ENCODE results near the gene RABGAP1. TPM values are rescaled to one million over a fixed set of nuclear protein-coding genes. Genes with fewer than 3 reads are reported as not detected.

The RABGAP1 gene
- total RNA-seq, 2 donors from 2014 or later: 41.9 to 49.7 TPM

DNA sequence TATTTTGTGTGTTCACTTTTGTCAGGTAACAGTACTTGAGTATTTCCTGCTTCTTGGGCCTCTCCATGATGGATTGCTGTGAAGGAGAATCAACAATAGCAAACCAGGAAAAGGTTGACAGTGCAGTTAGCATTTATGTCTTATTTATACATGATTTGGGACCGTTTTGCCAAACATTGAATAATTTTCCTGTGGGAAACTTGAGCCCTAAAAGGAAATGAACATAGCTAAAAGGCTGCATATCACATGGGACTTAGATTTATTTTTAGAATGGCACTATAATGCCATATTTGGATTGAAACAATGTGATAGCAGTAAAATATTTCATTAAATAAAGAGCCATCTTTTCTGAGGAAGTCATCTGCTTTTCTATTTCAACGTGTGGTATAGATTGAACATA, 107.9 kb downstream of the RABGAP1 start:
- peaks cover 23% of the 10 kb centered on the region for H3K36me3 ChIP-seq (ENCODE audit: control insufficient read depth, insufficient read depth, low read length)
- no peak for TF ChIP-seq CTCF (conservative IDR thresholded peaks at IDR 0.05)
- H3K27me3 ChIP-seq (ENCODE audit: control insufficient read depth, insufficient read depth, low read length, poor library complexity, severe bottlenecking): no peaks in the 10 kb centered on the region
- H3K27ac Mint-ChIP-seq: no peak overlapping the region
- peaks cover 14% of the 10 kb centered on the region for H3K36me3 Mint-ChIP-seq (ENCODE audit: low read depth)
- no peak overlapping the region for H3K4me3 ChIP-seq (ENCODE audit: low read length)
- no peak overlapping the region for H3K4me3 Mint-ChIP-seq
- peaks cover 2% of the 10 kb centered on the region for H3K4me1 Mint-ChIP-seq
- H3K4me1 ChIP-seq (ENCODE audit: control insufficient read depth, insufficient read depth, low read length): no peaks in the 10 kb centered on the region
- WGBS, 2 experiments (ENCODE audit: insufficient coverage in 1 of 2, insufficient read length in 1 of 2): 79 to 100% methylated on average over 1 of the region's 2 CpGs
- H3K9ac ChIP-seq (ENCODE audit: extremely low read depth, low read length, poor library complexity, severe bottlenecking): no peak overlapping the region
- H3K27ac ChIP-seq (ENCODE audit: low read depth, low read length): no peak overlapping the region
- DNase-seq: no peak
- no peaks in the 10 kb centered on the region for H3K9me3 Mint-ChIP-seq
- no peaks in the 10 kb centered on the region for H3K27me3 Mint-ChIP-seq (ENCODE audit: insufficient read depth)
- H3K9me3 ChIP-seq (ENCODE audit: control insufficient read depth, low read length): no peaks in the 10 kb centered on the region

DNA sequence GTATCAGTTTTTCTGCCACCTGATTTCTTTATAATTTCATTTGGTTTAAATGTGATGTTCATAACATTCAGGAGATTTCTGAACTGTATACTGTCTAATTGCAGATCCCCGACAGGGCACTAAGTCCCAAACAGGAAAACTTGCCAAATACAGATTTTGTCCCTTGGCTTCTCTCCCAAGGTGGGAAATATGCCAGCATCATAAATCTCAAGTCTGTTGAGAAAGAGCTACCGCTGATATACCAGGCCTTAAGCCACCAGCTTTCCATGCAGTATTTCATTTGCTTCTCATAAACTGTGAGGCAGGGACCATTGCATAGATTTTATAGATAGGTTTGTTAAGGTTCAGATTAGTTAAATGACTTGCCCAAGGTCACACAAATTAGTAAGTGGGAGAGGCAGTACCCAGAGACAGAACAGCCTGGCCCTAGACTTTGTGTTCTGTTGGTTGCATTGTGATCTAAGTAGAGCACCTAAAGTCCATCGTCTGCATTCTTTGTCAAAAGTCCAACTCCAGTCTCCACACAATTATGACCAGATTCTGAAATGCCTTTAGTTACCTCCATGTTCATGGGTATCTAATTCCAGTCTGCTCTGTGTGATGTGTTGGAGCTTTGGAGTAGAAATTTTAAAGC, 108.9 kb downstream of the RABGAP1 start:
- H3K9me3 ChIP-seq (ENCODE audit: control insufficient read depth, low read length): no peaks in the 10 kb centered on the region
- H3K36me3 ChIP-seq (ENCODE audit: control insufficient read depth, insufficient read depth, low read length): peaks cover 30% of the 10 kb centered on the region
- Mint-ChIP-seq H3K27ac (no peak overlapping the region), H3K9me3 (no peaks in the 10 kb centered on the region), H3K27me3 (ENCODE audit: insufficient read depth) (no peaks in the 10 kb centered on the region), H3K4me1 (peaks cover 3% of the 10 kb centered on the region), H3K4me3 (no peak overlapping the region), H3K36me3 (ENCODE audit: low read depth) (peaks cover 13% of the 10 kb centered on the region)
- no peak overlapping the region for H3K9ac ChIP-seq (ENCODE audit: extremely low read depth, low read length, poor library complexity, severe bottlenecking)
- H3K4me1 ChIP-seq (ENCODE audit: control insufficient read depth, insufficient read depth, low read length): no peaks in the 10 kb centered on the region
- H3K27ac ChIP-seq (ENCODE audit: low read depth, low read length): no peak overlapping the region
- 82 to 99% methylated on average over 2 to 3 of the region's 3 CpGs for WGBS, 2 experiments (ENCODE audit: insufficient coverage in 1 of 2, insufficient read length in 1 of 2)
- TF ChIP-seq CTCF (conservative IDR thresholded peaks at IDR 0.05): no peak
- H3K4me3 ChIP-seq (ENCODE audit: low read length): no peak overlapping the region
- H3K27me3 ChIP-seq (ENCODE audit: control insufficient read depth, insufficient read depth, low read length, poor library complexity, severe bottlenecking): no peaks in the 10 kb centered on the region
- no peak for DNase-seq

DNA sequence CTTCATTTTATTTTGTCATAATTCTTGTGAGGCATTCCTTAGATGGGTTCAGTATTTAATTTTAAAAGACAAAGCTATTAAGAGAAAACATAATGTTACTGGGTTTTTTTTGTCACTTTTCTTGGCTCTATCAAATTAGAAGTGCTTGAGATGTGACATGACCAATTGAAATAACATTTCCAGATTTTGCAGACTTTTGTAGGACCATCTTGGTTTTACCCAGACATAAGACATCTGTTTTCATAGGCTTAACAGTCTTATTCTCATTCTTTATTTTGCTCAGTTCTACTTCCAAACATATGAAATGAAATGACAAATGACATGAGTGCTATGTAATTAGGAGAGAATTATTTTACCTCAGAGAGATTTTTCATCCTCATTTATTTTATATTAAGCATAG, 112.2 kb downstream of the RABGAP1 start:
- H3K27me3 Mint-ChIP-seq (ENCODE audit: insufficient read depth): no peaks in the 10 kb centered on the region
- H3K36me3 Mint-ChIP-seq (ENCODE audit: low read depth): peaks cover 28% of the 10 kb centered on the region
- no peak for DNase-seq
- H3K27me3 ChIP-seq (ENCODE audit: control insufficient read depth, insufficient read depth, low read length, poor library complexity, severe bottlenecking): no peaks in the 10 kb centered on the region
- H3K27ac Mint-ChIP-seq: no peak overlapping the region
- H3K4me3 ChIP-seq (ENCODE audit: low read length): no peak overlapping the region
- no peak for TF ChIP-seq CTCF (conservative IDR thresholded peaks at IDR 0.05)
- no peak overlapping the region for H3K27ac ChIP-seq (ENCODE audit: low read depth, low read length)
- peaks cover 43% of the 10 kb centered on the region for H3K36me3 ChIP-seq (ENCODE audit: control insufficient read depth, insufficient read depth, low read length)
- peaks cover 3% of the 10 kb centered on the region for H3K9me3 Mint-ChIP-seq
- no peak overlapping the region for H3K4me3 Mint-ChIP-seq
- no peak overlapping the region for H3K9ac ChIP-seq (ENCODE audit: extremely low read depth, low read length, poor library complexity, severe bottlenecking)
- no peaks in the 10 kb centered on the region for H3K4me1 ChIP-seq (ENCODE audit: control insufficient read depth, insufficient read depth, low read length)
- H3K9me3 ChIP-seq (ENCODE audit: control insufficient read depth, low read length): peaks cover 5% of the 10 kb centered on the region
- H3K4me1 Mint-ChIP-seq: peaks cover 3% of the 10 kb centered on the region
